HepG2 (cell line): ENCODE results near the gene SNX6. TPM values are rescaled to one million over a fixed set of nuclear protein-coding genes. Genes with fewer than 3 reads are reported as not detected.

Source experiments
- ARNT ChIP-seq: fragments of 450-650 bp; IDR thresholded peaks from 2 replicates; pipeline ENCODE4 v1.6.1; 2017
- CBFB ChIP-seq: sonication (generic); formaldehyde crosslinking; IDR thresholded peaks from 2 replicates; pipeline ENCODE4 v1.4.0; 2020; ENCODE audit warnings: missing genetic modification reagents
- FOSL1 ChIP-seq: sonication (generic); formaldehyde crosslinking; IDR thresholded peaks from 2 replicates; pipeline ENCODE4 v1.9.0; 2021; ENCODE audit warnings: missing genetic modification reagents, borderline replicate concordance
- HNRNPLL ChIP-seq: fragments of 200-400 bp; formaldehyde crosslinking; IDR thresholded peaks from 2 replicates; pipeline ENCODE4 v1.6.1; 2017; ENCODE audit warnings: mild to moderate bottlenecking, low read depth, low read length; ENCODE audit not compliant: poor library complexity, severe bottlenecking
- IKZF4 ChIP-seq: sonication (generic); formaldehyde crosslinking; IDR thresholded peaks from 2 replicates; pipeline ENCODE4 v1.5.1; 2020; ENCODE audit warnings: borderline replicate concordance, mild to moderate bottlenecking, low read depth, missing genetic modification reagents; ENCODE audit errors: not compliant biosample characterization
- JUNB ChIP-seq: sonication (generic); formaldehyde crosslinking; IDR thresholded peaks from 2 replicates; pipeline ENCODE4 v1.8.0; 2022; ENCODE audit warnings: missing genetic modification reagents, mild to moderate bottlenecking, borderline replicate concordance
- KLF6 ChIP-seq: IDR thresholded peaks from 2 replicates; pipeline ENCODE4 v1.8.0; 2016; ENCODE audit warnings: missing biosample characterization, missing genetic modification reagents
- KMT2A ChIP-seq: sonication (generic); formaldehyde crosslinking; IDR thresholded peaks from 2 replicates; pipeline ENCODE4 v1.4.0; 2020; ENCODE audit warnings: missing genetic modification reagents
- MED1 ChIP-seq: sonication (generic); formaldehyde crosslinking; IDR thresholded peaks from 2 replicates; pipeline ENCODE4 v1.4.0; 2020; ENCODE audit warnings: missing genetic modification reagents
- MTF1 ChIP-seq: sonication (generic); formaldehyde crosslinking; IDR thresholded peaks from 2 replicates; pipeline ENCODE4 v1.5.0; 2020; ENCODE audit warnings: missing genetic modification reagents
- MXI1 ChIP-seq: IDR thresholded peaks from 3 replicates; pipeline ENCODE4 v1.6.1; 2012; ENCODE audit warnings: low read depth, low read length, inconsistent platforms, borderline replicate concordance
- NRL ChIP-seq: sonication (generic); formaldehyde crosslinking; IDR thresholded peaks from 2 replicates; pipeline ENCODE4 v1.5.0; 2020; ENCODE audit warnings: missing genetic modification reagents, mild to moderate bottlenecking, moderate library complexity, borderline replicate concordance
- SIX4 ChIP-seq: sonication (generic); formaldehyde crosslinking; IDR thresholded peaks from 2 replicates; pipeline ENCODE4 v1.4.0; 2020; ENCODE audit warnings: missing genetic modification reagents
- SMAD1 ChIP-seq: sonication (generic); formaldehyde crosslinking; IDR thresholded peaks from 2 replicates; pipeline ENCODE4 v1.4.0; 2020; ENCODE audit warnings: missing genetic modification reagents, low read depth, mild to moderate bottlenecking, borderline replicate concordance
- THYN1 ChIP-seq: sonication (generic); formaldehyde crosslinking; IDR thresholded peaks from 2 replicates; pipeline ENCODE4 v1.8.1; 2023; ENCODE audit warnings: low read depth, mild to moderate bottlenecking, moderate library complexity, missing genetic modification reagents, borderline replicate concordance
- U2AF2 ChIP-seq: fragments of 200-400 bp; formaldehyde crosslinking; IDR thresholded peaks from 2 replicates; pipeline ENCODE4 v1.6.1; 2017; ENCODE audit warnings: low read depth, mild to moderate bottlenecking, low read length
- ZNF563 ChIP-seq: sonication (generic); formaldehyde crosslinking; IDR thresholded peaks from 2 replicates; pipeline ENCODE4 v1.8.0; 2022; ENCODE audit warnings: mild to moderate bottlenecking, moderate library complexity, missing genetic modification reagents
- ZNF570 ChIP-seq: sonication (generic); formaldehyde crosslinking; IDR thresholded peaks from 2 replicates; pipeline ENCODE4 v1.4.0; 2020; ENCODE audit warnings: mild to moderate bottlenecking, missing genetic modification reagents, borderline replicate concordance
- ZNF703 ChIP-seq: sonication (generic); formaldehyde crosslinking; IDR thresholded peaks from 2 replicates; pipeline ENCODE4 v1.5.1; 2020; ENCODE audit warnings: missing genetic modification reagents, mild to moderate bottlenecking, moderate library complexity, borderline replicate concordance
- ZNF768 ChIP-seq: sonication (generic); formaldehyde crosslinking; IDR thresholded peaks from 2 replicates; pipeline ENCODE4 v1.4.0; 2020; ENCODE audit warnings: missing genetic modification reagents
- ZNF780A ChIP-seq: sonication (generic); formaldehyde crosslinking; IDR thresholded peaks from 2 replicates; pipeline ENCODE4 v1.8.0; 2022; ENCODE audit warnings: mild to moderate bottlenecking, missing genetic modification reagents, moderate library complexity
- ZZZ3 ChIP-seq: sonication (generic); formaldehyde crosslinking; IDR thresholded peaks from 2 replicates; pipeline ENCODE4 v1.4.0; 2020; ENCODE audit warnings: missing genetic modification reagents, mild to moderate bottlenecking, borderline replicate concordance
- polyA plus RNA-seq, 8 experiments: library from polyadenylated mRNA; depleted of rRNA in 3 of 8; stranded (reverse) in 7 of 8; unstranded in 1 of 8; fragments of >200 nt; fragmentation: Illumina TruSeq in 4 of 8; extraction: Trizol in 4 of 8; gene quantifications; 2 replicates each; pipeline versions ENCODE4 v1.2.1 to v1.2.3, GENCODE V29; 2011 to 2016; ENCODE audit warnings: low read depth in 4 of 8, missing spikeins in 1 of 8, mixed read lengths in 1 of 8; ENCODE audit not compliant: insufficient read depth in 1 of 8
- total RNA-seq, 5 experiments: library from RNA; depleted of rRNA; stranded (reverse); fragments of >200 nt; fragmentation: Illumina TruSeq; extraction: Trizol; gene quantifications; 2 replicates each; pipeline ENCODE4 v1.2.3, GENCODE V29; 2016; ENCODE audit warnings: low read depth in 1 of 5
- TF ChIP-seq, protein P1 (sequence below): sonication (generic); formaldehyde crosslinking; IDR thresholded peaks from 2 replicates; pipeline ENCODE4 v1.5.1; 2020; ENCODE audit warnings: mild to moderate bottlenecking, missing genetic modification reagents, borderline replicate concordance
- TF ChIP-seq, protein P2 (sequence below): IDR thresholded peaks from 2 replicates; pipeline ENCODE4 v1.6.1; 2016; ENCODE audit warnings: mild to moderate bottlenecking
- TF ChIP-seq, protein P3 (sequence below): sonication (generic); formaldehyde crosslinking; IDR thresholded peaks from 2 replicates; pipeline ENCODE4 v1.4.0; 2020; ENCODE audit warnings: missing genetic modification reagents

The SNX6 gene
- total and polyA plus RNA-seq, 2 of the 13 experiments (the other 11 are each of a cell fraction or from before 2014, with no cell fraction given): 92.3 to 169 TPM

DNA sequence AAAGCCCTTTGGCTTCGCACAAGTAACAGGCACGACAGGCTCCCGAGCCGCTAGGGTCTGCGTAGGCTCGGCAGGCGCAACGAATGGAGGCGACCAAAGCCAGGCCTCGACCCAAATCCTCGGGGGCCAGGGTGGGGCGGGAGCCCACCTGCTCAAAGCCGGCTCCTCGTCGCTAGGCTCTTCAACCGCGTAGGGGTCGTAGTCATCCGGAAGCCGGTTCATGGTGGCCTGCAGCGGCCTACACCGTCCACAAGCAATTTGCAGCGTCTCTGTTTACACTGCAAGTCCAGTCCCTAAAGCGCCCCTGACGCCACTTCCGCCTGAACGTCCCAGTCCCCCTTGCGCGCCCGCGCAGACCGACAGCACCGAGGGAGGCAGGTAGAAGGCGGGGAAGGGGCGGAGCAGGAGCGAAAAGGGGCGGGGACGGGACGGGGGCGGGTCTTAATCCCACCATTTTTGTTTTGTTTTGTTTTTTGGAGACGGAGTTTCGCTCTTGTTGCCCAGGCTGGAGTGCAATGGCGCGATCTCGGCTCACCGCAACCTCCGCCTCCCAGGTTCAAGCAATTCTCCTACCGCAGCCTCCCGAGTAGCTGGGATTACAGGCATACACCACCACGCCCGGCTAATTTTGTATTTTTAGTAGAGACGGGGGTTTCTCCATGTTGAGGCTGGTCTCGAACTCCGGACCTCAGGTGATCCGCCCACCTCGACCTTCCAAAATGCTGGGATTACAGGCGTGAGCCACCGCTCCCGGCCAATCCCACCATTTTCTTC lies 90.4 kb downstream of the SNX6 start, which contains the start of gene EAPP (continued):
- TF ChIP-seq, protein P1, sequence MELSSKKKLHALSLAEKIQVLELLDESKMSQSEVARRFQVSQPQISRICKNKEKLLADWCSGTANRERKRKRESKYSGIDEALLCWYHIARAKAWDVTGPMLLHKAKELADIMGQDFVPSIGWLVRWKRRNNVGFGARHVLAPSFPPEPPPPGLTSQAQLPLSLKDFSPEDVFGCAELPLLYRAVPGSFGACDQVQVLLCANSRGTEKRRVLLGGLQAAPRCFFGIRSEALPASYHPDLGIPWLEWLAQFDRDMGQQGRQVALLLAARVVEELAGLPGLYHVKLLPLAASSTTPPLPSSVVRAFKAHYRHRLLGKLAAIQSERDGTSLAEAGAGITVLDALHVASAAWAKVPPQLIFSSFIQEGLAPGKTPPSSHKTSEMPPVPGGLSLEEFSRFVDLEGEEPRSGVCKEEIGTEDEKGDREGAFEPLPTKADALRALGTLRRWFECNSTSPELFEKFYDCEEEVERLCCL: peak; percentile 71; the same call in 1 of the 2 replicates
- 0 out of 2 replicates have a peak, but pooled peaks have one; percentile 84 for TF ChIP-seq ZNF703 (CRISPR knock-in tag)
- TF ChIP-seq IKZF4 (CRISPR knock-in tag): peak; percentile 99
- no peak for TF ChIP-seq ARNT
- TF ChIP-seq SIX4: peak; percentile 86
- TF ChIP-seq MXI1: peak; percentile 96; the same call in 2 of the 3 replicates
- TF ChIP-seq CBFB: peak; percentile 97
- TF ChIP-seq ZZZ3: peak; percentile 100
- no peak for TF ChIP-seq THYN1 (CRISPR knock-in tag)
- peak; percentile 100 for TF ChIP-seq KMT2A (CRISPR knock-in tag)
- TF ChIP-seq MTF1: peak; percentile 95; the same call in 1 of the 2 replicates
- TF ChIP-seq, protein P2, sequence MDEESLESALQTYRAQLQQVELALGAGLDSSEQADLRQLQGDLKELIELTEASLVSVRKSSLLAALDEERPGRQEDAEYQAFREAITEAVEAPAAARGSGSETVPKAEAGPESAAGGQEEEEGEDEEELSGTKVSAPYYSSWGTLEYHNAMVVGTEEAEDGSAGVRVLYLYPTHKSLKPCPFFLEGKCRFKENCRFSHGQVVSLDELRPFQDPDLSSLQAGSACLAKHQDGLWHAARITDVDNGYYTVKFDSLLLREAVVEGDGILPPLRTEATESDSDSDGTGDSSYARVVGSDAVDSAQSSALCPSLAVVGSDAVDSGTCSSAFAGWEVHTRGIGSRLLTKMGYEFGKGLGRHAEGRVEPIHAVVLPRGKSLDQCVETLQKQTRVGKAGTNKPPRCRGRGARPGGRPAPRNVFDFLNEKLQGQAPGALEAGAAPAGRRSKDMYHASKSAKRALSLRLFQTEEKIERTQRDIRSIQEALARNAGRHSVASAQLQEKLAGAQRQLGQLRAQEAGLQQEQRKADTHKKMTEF (CRISPR knock-in tag): peak; percentile 100
- TF ChIP-seq ZNF768 (CRISPR knock-in tag): peak; percentile 95
- TF ChIP-seq NRL: peak; percentile 98
- TF ChIP-seq HNRNPLL: peak; percentile 89
- TF ChIP-seq JUNB: 0 out of 2 replicates have a peak, but pooled peaks have one; percentile 56
- peak; percentile 94; the same call in 1 of the 2 replicates for TF ChIP-seq ZNF570 (CRISPR knock-in tag)
- TF ChIP-seq U2AF2: no peak
- TF ChIP-seq SMAD1 (CRISPR knock-in tag): peak; percentile 95; the same call in 1 of the 2 replicates
- TF ChIP-seq, protein P3, sequence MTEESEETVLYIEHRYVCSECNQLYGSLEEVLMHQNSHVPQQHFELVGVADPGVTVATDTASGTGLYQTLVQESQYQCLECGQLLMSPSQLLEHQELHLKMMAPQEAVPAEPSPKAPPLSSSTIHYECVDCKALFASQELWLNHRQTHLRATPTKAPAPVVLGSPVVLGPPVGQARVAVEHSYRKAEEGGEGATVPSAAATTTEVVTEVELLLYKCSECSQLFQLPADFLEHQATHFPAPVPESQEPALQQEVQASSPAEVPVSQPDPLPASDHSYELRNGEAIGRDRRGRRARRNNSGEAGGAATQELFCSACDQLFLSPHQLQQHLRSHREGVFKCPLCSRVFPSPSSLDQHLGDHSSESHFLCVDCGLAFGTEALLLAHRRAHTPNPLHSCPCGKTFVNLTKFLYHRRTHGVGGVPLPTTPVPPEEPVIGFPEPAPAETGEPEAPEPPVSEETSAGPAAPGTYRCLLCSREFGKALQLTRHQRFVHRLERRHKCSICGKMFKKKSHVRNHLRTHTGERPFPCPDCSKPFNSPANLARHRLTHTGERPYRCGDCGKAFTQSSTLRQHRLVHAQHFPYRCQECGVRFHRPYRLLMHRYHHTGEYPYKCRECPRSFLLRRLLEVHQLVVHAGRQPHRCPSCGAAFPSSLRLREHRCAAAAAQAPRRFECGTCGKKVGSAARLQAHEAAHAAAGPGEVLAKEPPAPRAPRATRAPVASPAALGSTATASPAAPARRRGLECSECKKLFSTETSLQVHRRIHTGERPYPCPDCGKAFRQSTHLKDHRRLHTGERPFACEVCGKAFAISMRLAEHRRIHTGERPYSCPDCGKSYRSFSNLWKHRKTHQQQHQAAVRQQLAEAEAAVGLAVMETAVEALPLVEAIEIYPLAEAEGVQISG: peak; percentile 96
- peak; percentile 99 for TF ChIP-seq KLF6 (CRISPR knock-in tag)
- peak; percentile 99 for TF ChIP-seq ZNF563 (CRISPR knock-in tag)
- TF ChIP-seq FOSL1 (CRISPR knock-in tag): no peak; the same call in 1 of the 2 replicates
- peak; percentile 98 for TF ChIP-seq MED1
- TF ChIP-seq ZNF780A: peak; percentile 94; the same call in 1 of the 2 replicates
